Neuronal stem cell (in vitro differentiated cells): Measurements from ENCODE around the gene ZNF142.
"Not testable (repeated sequence)": the region's sequence is repeated elsewhere in the genome, so short reads cannot be mapped to it uniquely, and the experiment has no call there.

Experiments
- DNase-seq: peaks from one replicate; pipeline ENCODE4 v3.0.0-alpha.2; 2013; ENCODE audit warnings: low spot score
- H2AFZ ChIP-seq: one replicate; pipeline ENCODE4 v1.6.1; 2013; ENCODE audit warnings: mild to moderate bottlenecking, low read length, inconsistent platforms
- H2AK5ac ChIP-seq: 2 replicates; pipeline ENCODE4 v1.6.1; 2013; ENCODE audit warnings: low read depth, mild to moderate bottlenecking, inconsistent platforms, low read length, moderate library complexity, mixed read lengths
- H2BK120ac ChIP-seq: 2 replicates; pipeline ENCODE4 v1.6.1; 2013; ENCODE audit warnings: low read depth, mild to moderate bottlenecking, inconsistent platforms, low read length, moderate library complexity, mixed read lengths
- H2BK12ac ChIP-seq: one replicate; pipeline ENCODE4 v1.6.1; 2013; ENCODE audit warnings: low read length, inconsistent platforms
- H2BK15ac ChIP-seq: 2 replicates; pipeline ENCODE4 v1.6.1; 2013; ENCODE audit warnings: mild to moderate bottlenecking, low read length, inconsistent platforms, mixed read lengths
- H2BK5ac ChIP-seq: one replicate; pipeline ENCODE4 v1.6.1; 2013; ENCODE audit warnings: inconsistent platforms, mild to moderate bottlenecking, low read length, moderate library complexity
- H3K14ac ChIP-seq: one replicate; pipeline ENCODE4 v1.6.1; 2013; ENCODE audit warnings: low read length, inconsistent platforms
- H3K18ac ChIP-seq: 2 replicates; pipeline ENCODE4 v1.6.1; 2013; ENCODE audit warnings: low read length, inconsistent platforms
- H3K23ac ChIP-seq: 2 replicates; pipeline ENCODE4 v1.6.1; 2013; ENCODE audit warnings: low read depth, mild to moderate bottlenecking, mixed read lengths, low read length, inconsistent platforms; ENCODE audit not compliant: poor library complexity
- H3K27ac ChIP-seq: replicated peaks from 3 replicates; pipeline ENCODE4 v1.5.1; 2013; ENCODE audit warnings: low read length, inconsistent platforms
- H3K27me3 ChIP-seq, 3 experiments: 2 replicates each; pipeline ENCODE4 v1.6.1; 2013; ENCODE audit warnings: low read length in 3 of 3, mild to moderate bottlenecking in 2 of 3, inconsistent platforms in 1 of 3, low read depth in 1 of 3, mixed read lengths in 1 of 3, moderate library complexity in 1 of 3; ENCODE audit not compliant: control insufficient read depth in 3 of 3, insufficient read depth in 3 of 3
- H3K36me3 ChIP-seq, 2 donors: replicated peaks in 1 of 2; 2 replicates each; pipeline ENCODE4 v1.6.1; 2013; ENCODE audit warnings: low read length in 2 of 2; ENCODE audit not compliant: control insufficient read depth in 2 of 2, insufficient read depth in 2 of 2
- H3K4ac ChIP-seq: 2 replicates; pipeline ENCODE4 v1.6.1; 2013; ENCODE audit warnings: inconsistent platforms, mild to moderate bottlenecking, low read length, moderate library complexity
- H3K4me1 ChIP-seq, 2 donors: 1 replicate in 1 of 2; 2 replicates in 1 of 2; pipeline ENCODE4 v1.6.1; 2013; ENCODE audit warnings: low read length in 2 of 2, low read depth in 1 of 2; ENCODE audit not compliant: control insufficient read depth in 2 of 2, insufficient read depth in 1 of 2
- H3K4me2 ChIP-seq: one replicate; pipeline ENCODE4 v1.6.1; 2013; ENCODE audit warnings: mild to moderate bottlenecking, low read length, inconsistent platforms; ENCODE audit not compliant: insufficient read depth, poor library complexity, severe bottlenecking
- H3K4me3 ChIP-seq, 2 donors: 2 replicates each; pipeline ENCODE4 v1.5.1; 2013; ENCODE audit warnings: low read length in 2 of 2, mild to moderate bottlenecking in 2 of 2, inconsistent platforms in 1 of 2, moderate library complexity in 1 of 2
- H3K79me1 ChIP-seq: one replicate; pipeline ENCODE4 v1.6.1; 2013; ENCODE audit warnings: low read depth, mild to moderate bottlenecking, inconsistent platforms, low read length, moderate library complexity
- H3K9ac ChIP-seq: one replicate; pipeline ENCODE4 v1.6.1; 2013; ENCODE audit warnings: mild to moderate bottlenecking, low read depth, low read length, inconsistent platforms; ENCODE audit not compliant: poor library complexity
- H3K9me3 ChIP-seq, 2 donors: replicated peaks in 1 of 2; 2 replicates each; pipeline versions ENCODE3 to v1.6.1; 2013; ENCODE audit warnings: low read length in 2 of 2, mild to moderate bottlenecking in 2 of 2, inconsistent platforms in 1 of 2, low read depth in 1 of 2, mixed read lengths in 1 of 2, moderate library complexity in 1 of 2; ENCODE audit not compliant: control insufficient read depth in 2 of 2, insufficient read depth in 1 of 2
- H4K8ac ChIP-seq: one replicate; pipeline ENCODE4 v1.6.1; 2013; ENCODE audit warnings: low read depth, mild to moderate bottlenecking, inconsistent platforms, low read length, moderate library complexity
- H4K91ac ChIP-seq: one replicate; pipeline ENCODE4 v1.6.1; 2013; ENCODE audit warnings: low read length, low read depth, mild to moderate bottlenecking, inconsistent platforms; ENCODE audit not compliant: poor library complexity
- WGBS, 2 donors: extraction: QIAGEN DNeasy Blood & Tissue Kit; methylation state at CpG; one replicate each; pipeline ENCODE4 v1.1.7; 2013; ENCODE audit warnings: missing lambda C conversion rate in 2 of 2, mixed read lengths in 1 of 2; ENCODE audit not compliant: insufficient read length in 2 of 2, insufficient replicate concordance in 1 of 2; ENCODE audit errors: extremely low coverage in 2 of 2; 5-methylcytosine and 5-hydroxymethylcytosine counted together

Gene ZNF142

DNA sequence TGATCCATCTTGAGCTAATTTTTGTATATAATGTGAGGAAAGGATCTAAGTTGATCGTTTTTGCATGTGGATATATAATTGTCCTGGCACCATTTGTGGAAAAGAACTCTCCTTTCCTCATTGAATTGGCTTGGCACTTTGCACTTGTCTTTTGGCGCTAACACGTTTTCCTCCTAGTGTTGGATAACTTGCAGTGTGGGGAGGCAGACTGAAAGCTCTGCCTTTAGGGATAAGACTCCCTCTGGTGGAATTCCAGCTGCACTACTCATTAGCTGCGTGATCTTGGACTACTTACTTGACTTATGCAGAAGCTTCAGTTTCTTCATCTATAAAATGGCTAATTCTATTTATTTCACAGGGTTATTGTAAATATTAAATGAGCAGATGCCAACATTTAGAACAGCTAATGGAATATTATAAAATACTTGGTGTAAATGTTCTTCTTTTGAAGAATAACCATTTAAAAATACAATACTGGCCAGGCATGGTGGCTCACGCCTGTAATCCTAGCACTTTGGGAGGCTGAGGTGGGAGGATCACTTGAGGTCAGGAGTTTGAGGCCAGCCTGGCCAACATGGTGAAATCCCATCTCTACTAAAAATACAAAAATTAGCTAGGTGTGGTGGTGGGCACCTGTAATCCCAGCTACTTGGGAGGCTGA is 28.1 kb upstream of the ZNF142 start:
- not testable (repeated sequence) for H2AFZ ChIP-seq, H3K27ac ChIP-seq, H2BK15ac ChIP-seq, H3K27me3 ChIP-seq, H3K79me1 ChIP-seq, H4K8ac ChIP-seq, H3K4me2 ChIP-seq, H2BK12ac ChIP-seq, H3K18ac ChIP-seq, H2AK5ac ChIP-seq, H3K9ac ChIP-seq, H2BK120ac ChIP-seq, H3K4me1 ChIP-seq, H3K9me3 ChIP-seq, H4K91ac ChIP-seq, H3K14ac ChIP-seq, H2BK5ac ChIP-seq, H3K23ac ChIP-seq, H3K4me3 ChIP-seq, H3K4ac ChIP-seq
- no CpG with 5 or more reads among the region's 5 CpGs for WGBS, 2 donors
- DNase-seq = peak; percentile 32
- H3K36me3 ChIP-seq = peaks cover 17 to 73% of the 10 kb centered on the region in 2 donors

DNA sequence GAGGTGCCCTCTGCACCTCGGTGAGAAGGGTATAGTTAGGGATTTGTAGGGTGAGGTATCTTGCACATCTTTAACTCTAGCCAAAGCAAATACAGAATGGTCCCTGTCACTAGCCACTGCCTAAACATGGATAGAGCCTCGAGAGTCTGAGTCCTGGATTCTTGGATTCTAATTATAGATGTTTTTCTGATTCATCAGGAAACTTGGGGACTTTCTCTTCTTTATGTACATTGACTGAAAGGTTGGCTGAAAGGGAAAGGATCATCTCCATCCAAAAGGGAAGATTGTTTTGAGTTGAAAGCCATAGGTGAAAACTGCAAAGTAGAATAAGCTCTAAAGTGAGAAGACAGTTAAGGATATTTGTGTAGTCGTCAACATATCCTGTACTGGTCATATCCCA is 20.6 kb upstream of the ZNF142 start:
- peaks cover 13 to 74% of the 10 kb centered on the region in 2 donors for H3K36me3 ChIP-seq
- no peaks in the 10 kb centered on the region for H3K4me1 ChIP-seq
- no peaks in the 10 kb centered on the region for H3K27me3 ChIP-seq
- H3K4me3 ChIP-seq = no peak overlapping the region
- no peak overlapping the region for H3K23ac ChIP-seq
- no peak overlapping the region for H2BK12ac ChIP-seq
- no peak overlapping the region for H3K27ac ChIP-seq
- H3K79me1 ChIP-seq = no peaks in the 10 kb centered on the region
- WGBS, 2 donors = no CpG with 5 or more reads among the region's 3 CpGs
- no peak overlapping the region for H2BK15ac ChIP-seq
- H2AFZ ChIP-seq = no peak overlapping the region
- H3K14ac ChIP-seq = no peak overlapping the region
- H3K4me2 ChIP-seq = no peak overlapping the region
- H3K9me3 ChIP-seq = no peaks in the 10 kb centered on the region
- no peak overlapping the region for H2BK5ac ChIP-seq
- H2AK5ac ChIP-seq = no peak overlapping the region
- H4K8ac ChIP-seq = no peak overlapping the region
- no peak overlapping the region for H4K91ac ChIP-seq
- no peak overlapping the region for H3K9ac ChIP-seq
- H2BK120ac ChIP-seq = no peak overlapping the region
- no peak overlapping the region for H3K18ac ChIP-seq
- no peak overlapping the region for H3K4ac ChIP-seq
- DNase-seq = no peak

DNA sequence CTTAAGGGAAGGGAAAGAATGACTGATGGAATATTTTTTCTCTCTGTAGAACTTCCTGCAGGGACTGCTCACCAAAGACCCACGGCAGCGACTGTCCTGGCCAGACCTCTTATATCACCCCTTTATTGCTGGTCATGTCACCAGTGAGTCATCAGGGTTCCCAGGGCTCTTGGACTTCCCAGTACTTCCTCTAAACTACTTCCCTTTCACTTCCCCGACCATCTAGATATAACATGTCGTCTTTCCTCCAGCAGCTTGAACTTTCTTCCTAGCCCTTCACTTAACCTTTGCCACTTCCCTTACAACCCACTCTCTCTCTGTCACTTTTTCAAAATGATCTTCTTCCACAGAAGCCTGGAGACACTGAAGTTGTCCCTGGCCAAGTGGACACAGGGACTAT is 19.7 kb upstream of the ZNF142 start:
- no peak overlapping the region for H3K4me3 ChIP-seq
- whole genome bisulfite sequencing, 2 donors = no CpG with 5 or more reads among the region's 4 CpGs

DNA sequence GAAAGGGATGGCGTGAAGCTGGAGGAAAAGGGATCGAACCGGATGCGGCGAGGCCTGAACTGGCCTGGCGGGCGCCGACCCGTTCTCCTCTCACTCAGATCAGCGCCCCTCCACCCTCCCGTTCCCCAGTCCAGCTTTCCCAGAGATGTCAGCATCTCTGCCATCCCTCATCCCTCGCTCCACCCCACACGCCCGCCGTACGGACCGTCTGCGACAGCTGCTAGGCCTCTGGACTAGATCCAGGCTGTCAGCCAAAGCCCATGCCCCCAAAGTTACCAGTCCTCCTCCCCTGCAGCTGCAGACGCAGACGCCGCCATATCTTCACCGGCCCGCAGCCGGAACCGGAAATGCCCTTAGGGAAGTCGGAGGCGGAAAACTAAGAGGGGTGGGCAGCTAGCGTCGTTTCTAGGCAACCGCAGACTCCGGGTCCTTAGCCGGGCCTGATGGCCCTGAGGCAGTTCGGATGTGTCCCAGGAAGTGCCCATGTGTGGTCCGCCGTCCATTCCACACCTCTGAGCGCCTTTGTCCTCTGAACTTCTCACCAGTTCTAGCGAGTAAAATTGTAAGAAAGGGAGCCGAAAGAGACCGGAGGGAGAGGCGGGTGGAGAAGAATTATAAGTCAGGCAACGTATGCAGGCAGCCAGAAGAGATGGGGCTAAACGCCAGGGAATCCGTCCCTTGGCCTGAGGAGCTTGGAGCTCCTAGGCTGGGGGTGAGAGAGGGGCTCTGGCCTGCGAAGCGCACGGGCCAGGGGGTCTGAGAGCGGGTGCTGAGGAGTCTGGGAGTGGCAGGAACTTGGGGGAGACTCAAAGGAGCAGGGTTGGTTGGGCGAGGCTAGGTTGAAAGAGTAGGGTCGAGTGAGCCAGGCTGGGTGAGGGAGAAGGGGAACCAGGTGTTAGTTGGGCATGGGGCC is 12.5 kb upstream of the ZNF142 start, which contains the start of the genes RNF25 and STK36:
Gene RNF25 (minus strand): TSS at position 349 of the 913 bp plus-strand sequence. CDS start 32 bp downstream, at position 317.
Gene STK36 (plus strand): TSS at position 433 of the 913 bp plus-strand sequence. CDS start 744 bp downstream, outside the sequence.
- Histone ChIP-seq H3K9ac (peak within 1 kb of the TSS; percentile 88), H3K27me3 (no peaks in the 10 kb centered on the region), H2BK15ac (no peak within 1 kb of the TSS), H2BK12ac (no peak within 1 kb of the TSS), H3K9me3 (no peaks in the 10 kb centered on the region), H3K14ac (no peak within 1 kb of the TSS), H3K4ac (no peak within 1 kb of the TSS), H3K27ac (no peak within 1 kb of the TSS), H4K91ac (no peak within 1 kb of the TSS), H2AK5ac (no peak within 1 kb of the TSS), H3K23ac (no peak within 1 kb of the TSS), H2AFZ (peak within 1 kb of the TSS; percentile 88), H3K4me3 (peak within 1 kb of the TSS; percentile 93 to 95), H3K36me3 (peaks cover 11 to 46% of the 10 kb centered on the region in 2 donors), H3K18ac (peak within 1 kb of the TSS; percentile 87), H3K79me1 (peaks cover 3% of the 10 kb centered on the region), H3K4me1 (peaks cover 0 to 2% of the 10 kb centered on the region in 2 donors), H2BK120ac (no peak within 1 kb of the TSS), H4K8ac (peak within 1 kb of the TSS; percentile 66), H2BK5ac (no peak within 1 kb of the TSS), H3K4me2 (peak within 1 kb of the TSS; percentile 74)
- DNase-seq = peak; percentile 82
- no CpG with 5 or more reads among the region's 49 CpGs for WGBS, 2 donors

More for the DNA sequence above, 19.7 kb upstream of the ZNF142 start:
- Histone ChIP-seq H3K4me2 (no peak overlapping the region), H3K9ac (no peak overlapping the region), H2AK5ac (no peak overlapping the region), H2BK5ac (no peak overlapping the region), H3K18ac (no peak overlapping the region), H3K23ac (no peak overlapping the region), H3K27me3 (no peaks in the 10 kb centered on the region), H3K79me1 (no peaks in the 10 kb centered on the region), H2BK12ac (no peak overlapping the region), H3K36me3 (peaks cover 13 to 74% of the 10 kb centered on the region in 2 donors), H3K27ac (no peak overlapping the region), H3K4ac (no peak overlapping the region), H3K4me1 (no peaks in the 10 kb centered on the region), H4K8ac (no peak overlapping the region), H2BK120ac (no peak overlapping the region), H3K9me3 (no peaks in the 10 kb centered on the region), H2AFZ (no peak overlapping the region), H3K14ac (no peak overlapping the region), H2BK15ac (no peak overlapping the region), H4K91ac (no peak overlapping the region)
- DNase-seq = no peak
